ENCODE data around the gene CREB5.

DNA sequence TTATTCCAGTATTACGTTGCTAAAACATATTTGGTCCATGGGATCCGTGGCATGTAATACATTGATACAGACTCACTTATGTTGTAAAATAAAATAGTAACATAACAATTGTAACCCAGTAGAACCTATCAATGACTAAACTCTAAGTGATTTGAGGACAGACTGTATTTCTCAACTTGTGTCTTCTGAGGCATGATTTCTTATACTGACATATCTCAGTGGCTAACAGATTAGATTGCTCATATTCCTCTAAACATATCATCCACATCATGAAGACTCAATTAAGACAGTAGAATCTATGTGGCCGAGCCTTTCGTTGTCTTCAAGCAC is 72.3 kb downstream of the CREB5 start:
- TF ChIP-seq POLR2AphosphoS5 (IDR thresholded peaks at IDR 0.05; ENCODE audit: low read depth, low read length): no peak
- TF ChIP-seq, protein P1, sequence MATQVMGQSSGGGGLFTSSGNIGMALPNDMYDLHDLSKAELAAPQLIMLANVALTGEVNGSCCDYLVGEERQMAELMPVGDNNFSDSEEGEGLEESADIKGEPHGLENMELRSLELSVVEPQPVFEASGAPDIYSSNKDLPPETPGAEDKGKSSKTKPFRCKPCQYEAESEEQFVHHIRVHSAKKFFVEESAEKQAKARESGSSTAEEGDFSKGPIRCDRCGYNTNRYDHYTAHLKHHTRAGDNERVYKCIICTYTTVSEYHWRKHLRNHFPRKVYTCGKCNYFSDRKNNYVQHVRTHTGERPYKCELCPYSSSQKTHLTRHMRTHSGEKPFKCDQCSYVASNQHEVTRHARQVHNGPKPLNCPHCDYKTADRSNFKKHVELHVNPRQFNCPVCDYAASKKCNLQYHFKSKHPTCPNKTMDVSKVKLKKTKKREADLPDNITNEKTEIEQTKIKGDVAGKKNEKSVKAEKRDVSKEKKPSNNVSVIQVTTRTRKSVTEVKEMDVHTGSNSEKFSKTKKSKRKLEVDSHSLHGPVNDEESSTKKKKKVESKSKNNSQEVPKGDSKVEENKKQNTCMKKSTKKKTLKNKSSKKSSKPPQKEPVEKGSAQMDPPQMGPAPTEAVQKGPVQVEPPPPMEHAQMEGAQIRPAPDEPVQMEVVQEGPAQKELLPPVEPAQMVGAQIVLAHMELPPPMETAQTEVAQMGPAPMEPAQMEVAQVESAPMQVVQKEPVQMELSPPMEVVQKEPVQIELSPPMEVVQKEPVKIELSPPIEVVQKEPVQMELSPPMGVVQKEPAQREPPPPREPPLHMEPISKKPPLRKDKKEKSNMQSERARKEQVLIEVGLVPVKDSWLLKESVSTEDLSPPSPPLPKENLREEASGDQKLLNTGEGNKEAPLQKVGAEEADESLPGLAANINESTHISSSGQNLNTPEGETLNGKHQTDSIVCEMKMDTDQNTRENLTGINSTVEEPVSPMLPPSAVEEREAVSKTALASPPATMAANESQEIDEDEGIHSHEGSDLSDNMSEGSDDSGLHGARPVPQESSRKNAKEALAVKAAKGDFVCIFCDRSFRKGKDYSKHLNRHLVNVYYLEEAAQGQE (IDR thresholded peaks at IDR 0.05; ENCODE audit: insufficient read depth in 1 of 2, low read depth in 2 of 2, low read length in 2 of 2): no peak
